ENCODE results near the gene ELMOD2. TPM values are rescaled to one million over a fixed set of nuclear protein-coding genes. Genes with fewer than 3 reads are reported as not detected.

Gene ELMOD2
- 10 to 100 TPM; 11.2 to 16.2 (median 15.1) TPM for total RNA-seq

- Histone ChIP-seq H3K27me3 (no peaks in the 10 kb centered on the region), H3K4me1 (peaks cover 13 to 20% (median 15%) of the 10 kb centered on the region in 4 donors), H3K36me3 (peaks cover 0 to 12% (median 4%) of the 10 kb centered on the region in 4 donors), H3K9me3 (no peaks in the 10 kb centered on the region), H3K27ac (replicated peaks in 1 of 4) (peak within 1 kb of the TSS; percentile 85 to 90 (median 90)), H3K4me3 (peak within 1 kb of the TSS; percentile 65 to 99 (median 89))
- intact Hi-C loops (cut with DNase I): loop anchor here (2.0 to 5.0 kb wide), 2 partner anchors 233 to 331 kb away; partner anchors contain the start of gene TBC1D9
- peak; percentile 99 for DNase-seq (ENCODE audit: extremely low spot score)
- TF ChIP-seq POLR2A (IDR thresholded peaks at IDR 0.05; ENCODE audit: low read depth): peak; percentile 17
- TF ChIP-seq POLR2AphosphoS5 (IDR thresholded peaks at IDR 0.05): peak; percentile 83 to 84
- TF ChIP-seq EP300 (IDR thresholded peaks at IDR 0.05): no peak
- peak; percentile 88 to 94 (median 93) for TF ChIP-seq CTCF (IDR thresholded peaks at IDR 0.05)
- WGBS: 3% methylated on average over 37 of the region's 77 CpGs
Measured at GRCh38 chr4:140523857-140524742, at the start of gene ELMOD2. Gene ELMOD2 (plus strand): TSS chr4:140524168. CDS start chr4:140525429, 1,261 bp downstream.

GRCh38 chr4:140483445-140483844, 40.5 kb upstream of the ELMOD2 start:
- intact Hi-C loops (cut with DNase I): no loop called here
- Histone ChIP-seq H3K4me3 (no peak overlapping the region), H3K27ac (replicated peaks in 1 of 4) (no peak overlapping the region), H3K36me3 (no peaks in the 10 kb centered on the region), H3K4me1 (no peaks in the 10 kb centered on the region), H3K9me3 (peaks cover 0 to 8% (median 0%) of the 10 kb centered on the region in 4 donors), H3K27me3 (no peaks in the 10 kb centered on the region)
- TF ChIP-seq POLR2AphosphoS5 (IDR thresholded peaks at IDR 0.05): no peak
- no peak for TF ChIP-seq CTCF (IDR thresholded peaks at IDR 0.05)
- TF ChIP-seq EP300 (IDR thresholded peaks at IDR 0.05): no peak
- TF ChIP-seq POLR2A (IDR thresholded peaks at IDR 0.05; ENCODE audit: low read depth): no peak
- 83% methylated on average over 4 of the region's 4 CpGs for WGBS
- no peak for DNase-seq (ENCODE audit: extremely low spot score)

GRCh38 chr4:140485939-140486338, 38.0 kb upstream of the ELMOD2 start:
- no peaks in the 10 kb centered on the region for H3K4me1 ChIP-seq
- H3K27me3 ChIP-seq: no peaks in the 10 kb centered on the region
- TF ChIP-seq EP300 (IDR thresholded peaks at IDR 0.05): no peak
- no peak for TF ChIP-seq CTCF (IDR thresholded peaks at IDR 0.05)
- no peaks in the 10 kb centered on the region for H3K36me3 ChIP-seq
- no peak overlapping the region for H3K27ac ChIP-seq (replicated peaks in 1 of 4)
- H3K9me3 ChIP-seq: peaks cover 0 to 8% (median 0%) of the 10 kb centered on the region in 4 donors
- no peak overlapping the region for H3K4me3 ChIP-seq
- DNase-seq (ENCODE audit: extremely low spot score): no peak
- WGBS: 54% methylated on average over 1 of the region's 1 CpG
- intact Hi-C loops (cut with DNase I): no loop called here

- WGBS: 82% methylated on average over 11 of the region's 11 CpGs
- peaks cover 0 to 10% (median 8%) of the 10 kb centered on the region in 4 donors for H3K4me1 ChIP-seq
- TF ChIP-seq CTCF (IDR thresholded peaks at IDR 0.05) (no peak), POLR2A (IDR thresholded peaks at IDR 0.05; ENCODE audit: low read depth) (no peak), EP300 (IDR thresholded peaks at IDR 0.05) (no peak), POLR2AphosphoS5 (IDR thresholded peaks at IDR 0.05) (no peak)
- DNase-seq (ENCODE audit: extremely low spot score): no peak
- no peak overlapping the region for H3K27ac ChIP-seq (replicated peaks in 1 of 4)
- peak overlapping the region in 3 of 4 donors; percentile 37 to 41 (median 38) for H3K4me3 ChIP-seq
- peaks cover 5 to 36% (median 15%) of the 10 kb centered on the region in 4 donors for H3K27me3 ChIP-seq
- H3K36me3 ChIP-seq: no peaks in the 10 kb centered on the region
- intact Hi-C loops (cut with DNase I): no loop called here
- H3K9me3 ChIP-seq: no peaks in the 10 kb centered on the region
Measured at GRCh38 chr4:140497405-140497746, 26.6 kb upstream of the ELMOD2 start.

Measured in esophagus muscularis mucosa (tissue), 4 donors.